Measurements from ENCODE around the gene MMP20. TPM values are rescaled to one million over a fixed set of nuclear protein-coding genes. Genes with fewer than 3 reads are reported as not detected.

Gene MMP20
- total RNA-seq, 4 donors from 2014 or later: not detected

DNA sequence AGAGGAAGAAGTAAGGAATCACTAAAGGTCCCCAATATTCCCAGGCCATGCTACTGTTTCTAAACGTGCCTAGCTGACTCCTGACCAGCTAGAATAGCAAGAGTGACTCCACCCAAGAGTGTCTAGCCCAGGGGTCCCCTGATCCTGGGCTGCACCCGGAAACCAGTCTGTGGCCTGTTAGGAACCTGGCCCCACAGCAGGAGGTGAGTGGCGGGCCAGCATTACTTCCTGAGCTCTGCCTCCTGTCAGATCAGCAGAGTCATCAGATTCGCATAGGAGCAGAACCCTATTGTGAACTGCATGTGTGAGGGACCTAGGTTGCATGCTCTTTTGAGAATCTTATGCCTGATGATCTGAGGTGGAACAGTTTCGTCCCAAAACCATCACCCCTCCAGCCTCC is 2.0 kb downstream of the MMP20 start:
- intact Hi-C loops (cut with DNase I; ENCODE audit: low total_unique reads): no loop called here
- Histone ChIP-seq H3K9me3 (no peaks in the 10 kb centered on the region), H3K4me1 (no peaks in the 10 kb centered on the region), H3K27me3 (no peaks in the 10 kb centered on the region), H3K36me3 (no peaks in the 10 kb centered on the region), H3K27ac (no peak overlapping the region), H3K4me3 (no peak overlapping the region)
- WGBS, 2 donors (ENCODE audit: low coverage in 1 of 2): 80 to 85% methylated on average over 1 to 5 of the region's 5 CpGs
- TF ChIP-seq, protein P1, sequence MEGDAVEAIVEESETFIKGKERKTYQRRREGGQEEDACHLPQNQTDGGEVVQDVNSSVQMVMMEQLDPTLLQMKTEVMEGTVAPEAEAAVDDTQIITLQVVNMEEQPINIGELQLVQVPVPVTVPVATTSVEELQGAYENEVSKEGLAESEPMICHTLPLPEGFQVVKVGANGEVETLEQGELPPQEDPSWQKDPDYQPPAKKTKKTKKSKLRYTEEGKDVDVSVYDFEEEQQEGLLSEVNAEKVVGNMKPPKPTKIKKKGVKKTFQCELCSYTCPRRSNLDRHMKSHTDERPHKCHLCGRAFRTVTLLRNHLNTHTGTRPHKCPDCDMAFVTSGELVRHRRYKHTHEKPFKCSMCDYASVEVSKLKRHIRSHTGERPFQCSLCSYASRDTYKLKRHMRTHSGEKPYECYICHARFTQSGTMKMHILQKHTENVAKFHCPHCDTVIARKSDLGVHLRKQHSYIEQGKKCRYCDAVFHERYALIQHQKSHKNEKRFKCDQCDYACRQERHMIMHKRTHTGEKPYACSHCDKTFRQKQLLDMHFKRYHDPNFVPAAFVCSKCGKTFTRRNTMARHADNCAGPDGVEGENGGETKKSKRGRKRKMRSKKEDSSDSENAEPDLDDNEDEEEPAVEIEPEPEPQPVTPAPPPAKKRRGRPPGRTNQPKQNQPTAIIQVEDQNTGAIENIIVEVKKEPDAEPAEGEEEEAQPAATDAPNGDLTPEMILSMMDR (IDR thresholded peaks at IDR 0.05): no peak
- TF ChIP-seq EP300 (IDR thresholded peaks at IDR 0.05; ENCODE audit: low read depth) (no peak), POLR2A (IDR thresholded peaks at IDR 0.05) (no peak), POLR2AphosphoS5 (IDR thresholded peaks at IDR 0.05) (no peak)
- in situ Hi-C loops (cut with MboI; ENCODE audit: low pct_ligation_motif_present in 1 of 4, low pct_unique_long_range_greater_than_20kb in 1 of 4, low sequenced_read_pairs in 3 of 4): no loop called here
- no peak for DNase-seq

- intact Hi-C loops (cut with DNase I; ENCODE audit: low total_unique reads): no loop called here
Measured at GRCh38 chr11:102622258-102622657, 2.9 kb downstream of the MMP20 start.

DNA sequence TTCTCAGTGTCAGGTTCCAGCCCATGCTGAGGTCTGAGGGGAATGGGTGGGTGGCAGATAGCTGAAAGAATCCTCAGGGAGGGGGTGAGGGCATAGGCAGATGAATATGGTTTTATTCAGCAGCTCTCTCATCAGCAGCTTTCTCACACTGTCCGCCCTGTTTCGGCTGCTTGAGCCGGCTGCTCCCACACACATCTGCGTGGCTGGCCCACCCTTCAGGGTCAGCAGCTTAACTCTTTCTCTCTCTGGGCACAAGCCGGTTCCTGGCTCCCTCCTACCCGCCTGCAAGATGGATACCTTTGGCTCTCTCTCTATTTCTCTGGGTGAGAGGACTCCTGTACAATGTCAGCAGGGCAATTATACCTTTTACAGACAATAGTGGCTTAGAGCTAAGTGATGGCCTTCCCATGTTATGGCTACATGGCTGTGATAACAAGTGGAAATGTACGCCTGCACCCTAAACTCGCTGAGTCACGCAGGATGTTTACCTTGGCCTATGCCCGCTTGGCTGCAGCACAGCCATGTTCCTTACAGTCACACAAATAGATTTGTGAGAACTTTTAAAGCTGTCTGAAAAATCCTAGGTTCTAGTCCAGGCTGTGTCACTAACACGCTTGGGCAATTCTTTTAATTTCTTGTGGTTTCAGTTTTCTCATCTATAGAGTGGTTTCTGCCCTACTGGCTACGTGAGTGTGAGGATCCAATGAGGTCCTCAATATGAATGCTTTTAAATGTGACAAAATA is 4.1 kb downstream of the MMP20 start:
- Histone ChIP-seq H3K27ac (no peak overlapping the region), H3K9me3 (no peaks in the 10 kb centered on the region), H3K36me3 (no peaks in the 10 kb centered on the region), H3K4me3 (no peak overlapping the region), H3K27me3 (no peaks in the 10 kb centered on the region), H3K4me1 (no peaks in the 10 kb centered on the region)
- TF ChIP-seq POLR2AphosphoS5 (IDR thresholded peaks at IDR 0.05): no peak
- no peak for TF ChIP-seq POLR2A (IDR thresholded peaks at IDR 0.05)
- no peak for TF ChIP-seq EP300 (IDR thresholded peaks at IDR 0.05; ENCODE audit: low read depth)
- TF ChIP-seq, protein P1 (IDR thresholded peaks at IDR 0.05): no peak
- WGBS, 2 donors (ENCODE audit: low coverage in 1 of 2): 50 to 80% methylated on average over 8 to 12 of the region's 12 CpGs
- intact Hi-C loops (cut with DNase I; ENCODE audit: low total_unique reads): no loop called here
- DNase-seq: no peak
- in situ Hi-C loops (cut with MboI; ENCODE audit: low pct_ligation_motif_present in 1 of 4, low pct_unique_long_range_greater_than_20kb in 1 of 4, low sequenced_read_pairs in 3 of 4): no loop called here

More at GRCh38 chr11:102622258-102622657, 2.9 kb downstream of the MMP20 start:
- H3K9me3 ChIP-seq: no peaks in the 10 kb centered on the region
- H3K27me3 ChIP-seq: no peaks in the 10 kb centered on the region
- no peaks in the 10 kb centered on the region for H3K36me3 ChIP-seq
- TF ChIP-seq EP300 (IDR thresholded peaks at IDR 0.05; ENCODE audit: low read depth): no peak
- no peak for TF ChIP-seq POLR2A (IDR thresholded peaks at IDR 0.05)
- TF ChIP-seq, protein P1 (IDR thresholded peaks at IDR 0.05): no peak
- TF ChIP-seq POLR2AphosphoS5 (IDR thresholded peaks at IDR 0.05): no peak
- no peak overlapping the region for H3K27ac ChIP-seq
- DNase-seq: no peak
- in situ Hi-C loops (cut with MboI; ENCODE audit: low pct_ligation_motif_present in 1 of 4, low pct_unique_long_range_greater_than_20kb in 1 of 4, low sequenced_read_pairs in 3 of 4): no loop called here
- no peaks in the 10 kb centered on the region for H3K4me1 ChIP-seq
- WGBS, 2 donors (ENCODE audit: low coverage in 1 of 2): 74 to 100% methylated on average over 2 to 5 of the region's 5 CpGs
- no peak overlapping the region for H3K4me3 ChIP-seq

DNA sequence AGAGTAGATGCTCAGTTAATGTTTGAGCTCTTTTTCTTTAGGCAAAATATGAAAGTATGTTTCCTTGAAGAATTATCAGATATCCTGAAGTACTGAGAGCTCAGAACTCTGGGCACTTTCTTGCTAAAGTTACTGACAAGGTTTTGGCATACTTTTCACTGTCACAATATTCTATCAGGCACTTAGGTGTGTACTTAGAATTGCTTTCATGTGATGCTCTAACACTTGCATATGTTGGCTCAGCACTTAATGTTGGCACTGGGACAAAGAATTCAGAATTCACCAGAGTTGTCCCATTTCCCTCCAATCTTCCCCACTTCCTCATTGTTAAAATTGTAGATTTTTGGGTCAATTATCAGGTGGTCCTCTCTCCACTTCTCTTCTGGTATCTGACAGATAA is 5.0 kb downstream of the MMP20 start:
- no peaks in the 10 kb centered on the region for H3K4me1 ChIP-seq
- in situ Hi-C loops (cut with MboI; ENCODE audit: low pct_ligation_motif_present in 1 of 4, low pct_unique_long_range_greater_than_20kb in 1 of 4, low sequenced_read_pairs in 3 of 4): no loop called here
- no peak overlapping the region for H3K27ac ChIP-seq
- no peaks in the 10 kb centered on the region for H3K27me3 ChIP-seq
- H3K36me3 ChIP-seq: no peaks in the 10 kb centered on the region
- TF ChIP-seq POLR2AphosphoS5 (IDR thresholded peaks at IDR 0.05) (no peak), POLR2A (IDR thresholded peaks at IDR 0.05) (no peak)
- intact Hi-C loops (cut with DNase I; ENCODE audit: low total_unique reads): no loop called here
- no peak overlapping the region for H3K4me3 ChIP-seq
- H3K9me3 ChIP-seq: no peaks in the 10 kb centered on the region
- DNase-seq: no peak
